OCI-LY1 (cell line): ENCODE measurements around the gene NRSN2.

ENCODE experiments used
- H2AFZ ChIP-seq: fragments of 200-600 bp; sonication (generic), shearing (Covaris generic); 2 replicates; pipeline ENCODE4 v1.6.0; 2014; ENCODE audit warnings: antibody characterized with exemption, mild to moderate bottlenecking, low read length
- H3F3A ChIP-seq: fragments of 200-600 bp; sonication (generic), shearing (Covaris generic); 2 replicates; pipeline ENCODE4 v1.6.0; 2014; ENCODE audit warnings: mild to moderate bottlenecking, antibody characterized with exemption, low read length, moderate library complexity; ENCODE audit not compliant: insufficient read depth
- H3K27ac ChIP-seq: fragments of 200-600 bp; sonication (generic); 2 replicates; pipeline ENCODE4 v1.5.1; 2014; ENCODE audit warnings: low read length, mixed run types, mild to moderate bottlenecking, low read depth; ENCODE audit not compliant: poor library complexity, severe bottlenecking
- H3K27me3 ChIP-seq: fragments of 200-600 bp; sonication (generic); 2 replicates; pipeline ENCODE4 v1.6.0; 2014; ENCODE audit warnings: antibody characterized with exemption, mild to moderate bottlenecking, low read length, moderate library complexity; ENCODE audit not compliant: insufficient read depth
- H3K36me3 ChIP-seq: fragments of 200-600 bp; sonication (generic); 2 replicates; pipeline ENCODE4 v1.6.1; 2014; ENCODE audit warnings: mild to moderate bottlenecking, antibody characterized with exemption, low read length, moderate library complexity, mixed read lengths; ENCODE audit not compliant: insufficient read depth
- H3K4me1 ChIP-seq: fragments of 200-600 bp; sonication (generic); 2 replicates; pipeline ENCODE4 v1.5.1; 2014; ENCODE audit warnings: mild to moderate bottlenecking, low read length, moderate library complexity; ENCODE audit not compliant: insufficient read depth, severe bottlenecking
- H3K4me2 ChIP-seq: fragments of 200-600 bp; sonication (generic), shearing (Covaris generic); 2 replicates; pipeline ENCODE4 v1.6.1; 2014; ENCODE audit warnings: low read length
- H3K4me3 ChIP-seq: fragments of 200-600 bp; sonication (generic); 2 replicates; pipeline ENCODE4 v1.5.1; 2014; ENCODE audit warnings: low read length, low read depth, mild to moderate bottlenecking, mixed read lengths; ENCODE audit not compliant: poor library complexity, severe bottlenecking
- H3K79me2 ChIP-seq: fragments of 200-600 bp; shearing (Covaris generic); 2 replicates; pipeline ENCODE4 v1.6.1; 2016; ENCODE audit warnings: mixed run types, low read length, mixed read lengths; ENCODE audit not compliant: insufficient read depth
- H3K9ac ChIP-seq: fragments of 200-600 bp; sonication (generic), shearing (Covaris generic); 2 replicates; pipeline ENCODE4 v1.6.1; 2014; ENCODE audit warnings: mild to moderate bottlenecking, low read length, mixed read lengths
- H3K9me2 ChIP-seq: fragments of 200-600 bp; sonication (generic), shearing (Covaris generic); 2 replicates; pipeline ENCODE4 v1.6.1; 2014; ENCODE audit warnings: low read depth, mild to moderate bottlenecking, low read length, mixed read lengths
- H3K9me3 ChIP-seq: fragments of 200-600 bp; shearing (Covaris generic); 2 replicates; pipeline ENCODE4 v1.6.1; 2014; ENCODE audit warnings: low read length, mixed read lengths
- H4K20me1 ChIP-seq: fragments of 200-600 bp; sonication (generic), shearing (Covaris generic); 2 replicates; pipeline ENCODE4 v1.6.0; 2016; ENCODE audit warnings: mild to moderate bottlenecking, low read length; ENCODE audit not compliant: insufficient read depth
- EZH2 ChIP-seq: fragments of 200-600 bp; sonication (generic), shearing (Covaris generic); IDR thresholded peaks from 2 replicates; pipeline ENCODE4 v1.8.0; 2017; ENCODE audit warnings: borderline replicate concordance, mixed run types, mild to moderate bottlenecking, antibody characterized with exemption, low read length, moderate library complexity, mixed read lengths
- TF ChIP-seq, protein P1 (sequence below): fragments of 200-600 bp; sonication (generic), shearing (Covaris generic); IDR thresholded peaks from 2 replicates; pipeline ENCODE4 v1.5.1; 2017; ENCODE audit warnings: mild to moderate bottlenecking, antibody characterized with exemption, low read length, moderate library complexity, mixed read lengths

NRSN2 gene

DNA sequence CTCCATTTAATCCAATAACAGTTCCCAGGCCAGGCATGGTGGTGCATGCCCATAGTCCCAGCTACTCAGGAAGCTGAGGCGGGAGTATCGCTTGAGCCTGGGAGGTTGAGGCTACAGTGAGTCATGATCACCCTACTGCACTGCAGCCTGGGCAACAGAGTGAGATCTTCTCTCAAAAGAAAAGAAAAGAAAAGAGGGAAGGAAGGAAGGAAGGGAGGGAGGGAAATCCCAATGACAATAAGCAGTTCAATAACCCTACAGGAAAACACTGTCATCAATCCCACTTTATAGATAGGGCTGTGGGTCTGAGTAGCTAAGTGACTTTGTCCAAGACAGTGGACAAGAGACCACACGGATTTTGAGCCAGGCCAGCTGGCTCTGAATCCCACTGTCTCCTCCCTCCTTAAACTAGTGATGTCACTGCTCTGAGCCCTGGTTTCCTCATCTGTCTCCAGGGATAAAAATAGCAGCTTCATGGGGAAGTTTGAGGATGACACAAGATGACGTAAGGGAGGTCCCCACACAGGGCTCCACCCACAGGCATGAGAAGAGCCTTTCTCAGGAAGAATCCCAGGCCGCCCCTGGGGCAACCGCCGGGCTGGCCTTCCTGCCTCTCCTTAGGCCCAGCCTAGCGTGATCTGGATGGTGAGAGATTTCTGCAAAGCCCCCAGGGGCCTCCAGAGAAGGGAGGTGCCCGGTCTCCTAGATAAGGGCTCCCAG, 26.4 kb downstream of the NRSN2 start:
- H3K27me3 ChIP-seq = no peaks in the 10 kb centered on the region; the same call in 1 of the 2 replicates
- no peaks in the 10 kb centered on the region for H3K9me3 ChIP-seq
- no peak overlapping the region for H3K4me2 ChIP-seq
- no peak overlapping the region for H3K9ac ChIP-seq
- H3K9me2 ChIP-seq = no peaks in the 10 kb centered on the region
- no peak overlapping the region for H3K4me3 ChIP-seq
- no peak overlapping the region for H3K27ac ChIP-seq
- no peaks in the 10 kb centered on the region for H3K4me1 ChIP-seq
- H2AFZ ChIP-seq = no peak overlapping the region
- no peaks in the 10 kb centered on the region for H4K20me1 ChIP-seq
- no peaks in the 10 kb centered on the region for H3K79me2 ChIP-seq
- TF ChIP-seq, protein P1, sequence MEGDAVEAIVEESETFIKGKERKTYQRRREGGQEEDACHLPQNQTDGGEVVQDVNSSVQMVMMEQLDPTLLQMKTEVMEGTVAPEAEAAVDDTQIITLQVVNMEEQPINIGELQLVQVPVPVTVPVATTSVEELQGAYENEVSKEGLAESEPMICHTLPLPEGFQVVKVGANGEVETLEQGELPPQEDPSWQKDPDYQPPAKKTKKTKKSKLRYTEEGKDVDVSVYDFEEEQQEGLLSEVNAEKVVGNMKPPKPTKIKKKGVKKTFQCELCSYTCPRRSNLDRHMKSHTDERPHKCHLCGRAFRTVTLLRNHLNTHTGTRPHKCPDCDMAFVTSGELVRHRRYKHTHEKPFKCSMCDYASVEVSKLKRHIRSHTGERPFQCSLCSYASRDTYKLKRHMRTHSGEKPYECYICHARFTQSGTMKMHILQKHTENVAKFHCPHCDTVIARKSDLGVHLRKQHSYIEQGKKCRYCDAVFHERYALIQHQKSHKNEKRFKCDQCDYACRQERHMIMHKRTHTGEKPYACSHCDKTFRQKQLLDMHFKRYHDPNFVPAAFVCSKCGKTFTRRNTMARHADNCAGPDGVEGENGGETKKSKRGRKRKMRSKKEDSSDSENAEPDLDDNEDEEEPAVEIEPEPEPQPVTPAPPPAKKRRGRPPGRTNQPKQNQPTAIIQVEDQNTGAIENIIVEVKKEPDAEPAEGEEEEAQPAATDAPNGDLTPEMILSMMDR = no peak
- no peak for TF ChIP-seq EZH2
- H3K36me3 ChIP-seq = no peaks in the 10 kb centered on the region
- H3F3A ChIP-seq = no peaks in the 10 kb centered on the region

DNA sequence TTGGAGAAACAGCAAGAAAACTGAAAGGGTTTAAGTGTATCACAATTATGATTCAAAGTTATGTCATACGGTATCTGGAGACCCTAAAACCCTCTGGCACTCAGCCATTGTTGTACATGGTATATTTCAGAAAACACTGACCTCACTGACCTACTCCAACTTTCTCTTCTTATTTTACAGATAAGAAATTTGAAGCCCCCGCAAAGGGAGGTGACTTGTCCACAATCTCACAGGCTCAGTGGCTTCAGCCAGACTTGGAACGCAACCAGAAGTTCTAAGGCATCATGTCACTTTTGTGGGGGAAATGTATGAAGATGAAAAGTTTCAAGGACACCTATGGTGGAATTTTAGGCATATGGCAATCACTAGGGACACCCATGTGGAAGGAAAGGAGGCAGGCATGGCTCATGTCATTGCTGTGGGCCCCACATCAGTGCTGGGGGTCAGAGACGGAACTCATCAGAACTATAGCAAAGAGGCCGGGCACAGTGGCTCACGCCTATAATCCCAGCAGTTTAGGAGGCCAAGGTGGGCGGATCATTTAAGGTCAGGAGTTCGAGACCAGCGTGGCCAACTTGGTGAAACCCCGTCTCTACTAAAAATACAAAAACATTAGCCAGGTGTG, 28.5 kb downstream of the NRSN2 start:
- no peaks in the 10 kb centered on the region for H3K36me3 ChIP-seq
- no peaks in the 10 kb centered on the region for H3F3A ChIP-seq
- no peak overlapping the region for H2AFZ ChIP-seq
- no peak overlapping the region for H3K4me3 ChIP-seq
- no peak overlapping the region for H3K27ac ChIP-seq
- H3K4me2 ChIP-seq = no peak overlapping the region
- no peaks in the 10 kb centered on the region for H3K9me2 ChIP-seq
- no peaks in the 10 kb centered on the region for H3K4me1 ChIP-seq
- H3K79me2 ChIP-seq = no peaks in the 10 kb centered on the region
- no peaks in the 10 kb centered on the region for H3K9me3 ChIP-seq
- H3K27me3 ChIP-seq = no peaks in the 10 kb centered on the region; the same call in 1 of the 2 replicates
- no peak overlapping the region for H3K9ac ChIP-seq
- no peaks in the 10 kb centered on the region for H4K20me1 ChIP-seq
- TF ChIP-seq, protein P1 = no peak
- TF ChIP-seq EZH2 = no peak

DNA sequence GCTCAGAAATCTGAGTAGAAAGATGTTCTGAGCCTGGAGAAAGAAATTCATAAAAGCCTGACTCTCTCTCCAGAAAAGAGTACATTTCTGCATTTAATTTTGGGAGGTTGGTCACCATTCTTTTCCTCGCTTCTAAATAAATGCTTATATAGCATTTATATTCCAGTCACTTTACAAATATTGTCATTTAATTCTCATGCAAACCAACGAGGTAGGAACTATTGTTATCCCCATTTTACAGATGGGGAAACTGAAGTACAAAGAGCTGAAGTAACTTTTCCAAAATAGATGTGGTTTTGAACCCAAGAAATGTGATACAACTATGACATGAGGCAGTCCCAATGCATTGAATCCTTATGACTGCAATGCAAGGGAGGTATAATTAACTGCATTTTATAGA, 29.2 kb downstream of the NRSN2 start:
- Histone ChIP-seq H4K20me1 (no peaks in the 10 kb centered on the region), H3K36me3 (no peaks in the 10 kb centered on the region), H3F3A (no peaks in the 10 kb centered on the region), H3K9me3 (no peaks in the 10 kb centered on the region), H3K4me2 (no peak overlapping the region), H2AFZ (no peak overlapping the region), H3K79me2 (no peaks in the 10 kb centered on the region), H3K4me3 (no peak overlapping the region), H3K9ac (no peak overlapping the region), H3K27ac (no peak overlapping the region), H3K9me2 (no peaks in the 10 kb centered on the region), H3K4me1 (no peaks in the 10 kb centered on the region), H3K27me3 (no peaks in the 10 kb centered on the region; the same call in 1 of the 2 replicates)
- TF ChIP-seq, protein P1 = no peak
